WTC11 (cell line): ENCODE data around the gene PRSS27. TPM values are rescaled to one million over a fixed set of nuclear protein-coding genes. Genes with fewer than 3 reads are reported as not detected.

ENCODE experiments used
- ATAC-seq: fragments of 200-7000 bp; cut with Tn5 transposase; 2 replicates; pipeline ENCODE4 v1.10.0; 2021; ENCODE audit warnings: mild to moderate bottlenecking, moderate library complexity
- CTCF ChIA-PET: fragments of 300-600 bp; sonication (Branson Sonifier 250); formaldehyde crosslinking; loops from one replicate; lab custom pipeline; 2021; ENCODE audit warnings: antibody characterized with exemption; lab: Charles Lee
- POLR2A ChIA-PET: fragments of 350-600 bp; sonication (Branson Sonifier 250); formaldehyde crosslinking; loops from one replicate; lab custom pipeline; 2021; ENCODE audit warnings: antibody characterized with exemption; lab: Charles Lee
- DNase-seq: peaks from one replicate; pipeline ENCODE4 v3.0.0; 2021; ENCODE audit warnings: low spot score
- H3K27ac Mint-ChIP-seq: 2 replicates; pipeline ENCODE4 v1.8.0; 2021; ENCODE audit warnings: mixed read lengths
- H3K27me3 Mint-ChIP-seq: 2 replicates; pipeline ENCODE4 v1.8.0; 2021; ENCODE audit warnings: low read depth, mild to moderate bottlenecking, moderate library complexity, mixed read lengths
- H3K36me3 Mint-ChIP-seq: 2 replicates; pipeline ENCODE4 v1.8.0; 2021; ENCODE audit warnings: mixed read lengths
- H3K4me1 Mint-ChIP-seq: 2 replicates; pipeline ENCODE4 v1.8.0; 2022; ENCODE audit warnings: mixed read lengths
- H3K4me3 Mint-ChIP-seq: 2 replicates; pipeline ENCODE4 v1.8.0; 2021; ENCODE audit warnings: mild to moderate bottlenecking, moderate library complexity, mixed read lengths
- H3K9me3 Mint-ChIP-seq: 2 replicates; pipeline ENCODE4 v1.8.0; 2021; ENCODE audit warnings: mixed read lengths
- ATF1 ChIP-seq: sonication (generic); formaldehyde crosslinking; IDR thresholded peaks from 2 replicates; pipeline ENCODE4 v1.8.1; 2023; ENCODE audit warnings: mild to moderate bottlenecking, moderate library complexity, missing genetic modification reagents
- E2F4 ChIP-seq: sonication (generic); formaldehyde crosslinking; IDR thresholded peaks from 2 replicates; pipeline ENCODE4 v1.8.1; 2022; ENCODE audit warnings: low read depth, mild to moderate bottlenecking, moderate library complexity, missing genetic modification reagents, borderline replicate concordance
- FOXJ3 ChIP-seq: sonication (generic); formaldehyde crosslinking; IDR thresholded peaks from 2 replicates; pipeline ENCODE4 v1.9.0; 2021; ENCODE audit warnings: missing genetic modification reagents, mild to moderate bottlenecking, borderline replicate concordance
- FOXP4 ChIP-seq: sonication (generic); formaldehyde crosslinking; IDR thresholded peaks from 2 replicates; pipeline ENCODE4 v1.8.0; 2022; ENCODE audit warnings: mild to moderate bottlenecking, missing genetic modification reagents
- NR3C1 ChIP-seq: sonication (generic); formaldehyde crosslinking; conservative IDR thresholded peaks from 2 replicates; pipeline ENCODE4 v1.8.1; 2023; ENCODE audit warnings: low read depth, mild to moderate bottlenecking, missing genetic modification reagents
- OVOL2 ChIP-seq: fragments of 250-450 bp; sonication (Bioruptor Pico); IDR thresholded peaks from 2 replicates; pipeline ENCODE4 v1.9.0; 2021; ENCODE audit warnings: mild to moderate bottlenecking, borderline replicate concordance
- PREB ChIP-seq: sonication (generic); formaldehyde crosslinking; IDR thresholded peaks from 2 replicates; pipeline ENCODE4 v1.8.1; 2022; ENCODE audit warnings: mild to moderate bottlenecking, missing genetic modification reagents, moderate library complexity, borderline replicate concordance
- SP1 ChIP-seq: sonication (generic); formaldehyde crosslinking; conservative IDR thresholded peaks from 2 replicates; pipeline ENCODE4 v1.8.1; 2022; ENCODE audit warnings: missing genetic modification reagents
- TCF7 ChIP-seq: sonication (generic); formaldehyde crosslinking; IDR thresholded peaks from 2 replicates; pipeline ENCODE4 v1.8.0; 2022; ENCODE audit warnings: mild to moderate bottlenecking, low read depth, missing genetic modification reagents, moderate library complexity
- ZNF423 ChIP-seq: fragments of 250-450 bp; sonication (Bioruptor Pico); IDR thresholded peaks from 2 replicates; pipeline ENCODE4 v2.1.2; 2022; ENCODE audit warnings: mild to moderate bottlenecking, moderate library complexity
- total RNA-seq: library from RNA; stranded (reverse); gene quantifications from 3 replicates; pipeline ENCODE4 v1.2.3, GENCODE V29; 2021
- TF ChIP-seq, protein P1 (sequence below): sonication (generic); formaldehyde crosslinking; IDR thresholded peaks from 2 replicates; pipeline ENCODE4 v1.8.0; 2022; ENCODE audit warnings: missing genetic modification reagents
- TF ChIP-seq, protein P2 (sequence below): sonication (generic); formaldehyde crosslinking; IDR thresholded peaks from 2 replicates; pipeline ENCODE4 v1.8.1; 2022; ENCODE audit warnings: missing genetic modification reagents, borderline replicate concordance
- TF ChIP-seq, protein P3 (sequence below): sonication (generic); formaldehyde crosslinking; conservative IDR thresholded peaks from 2 replicates; pipeline ENCODE4 v1.8.1; 2023; ENCODE audit warnings: mild to moderate bottlenecking, low read depth, missing genetic modification reagents, moderate library complexity
- TF ChIP-seq, protein P4 (sequence below): fragments of 250-450 bp; sonication (Bioruptor Pico); IDR thresholded peaks from 2 replicates; pipeline ENCODE4 v1.9.0; 2021; ENCODE audit warnings: moderate library complexity, mild to moderate bottlenecking, inconsistent platforms, borderline replicate concordance

Gene PRSS27
- total RNA-seq, 1 experiment from 2014 or later = 5.1 TPM

DNA sequence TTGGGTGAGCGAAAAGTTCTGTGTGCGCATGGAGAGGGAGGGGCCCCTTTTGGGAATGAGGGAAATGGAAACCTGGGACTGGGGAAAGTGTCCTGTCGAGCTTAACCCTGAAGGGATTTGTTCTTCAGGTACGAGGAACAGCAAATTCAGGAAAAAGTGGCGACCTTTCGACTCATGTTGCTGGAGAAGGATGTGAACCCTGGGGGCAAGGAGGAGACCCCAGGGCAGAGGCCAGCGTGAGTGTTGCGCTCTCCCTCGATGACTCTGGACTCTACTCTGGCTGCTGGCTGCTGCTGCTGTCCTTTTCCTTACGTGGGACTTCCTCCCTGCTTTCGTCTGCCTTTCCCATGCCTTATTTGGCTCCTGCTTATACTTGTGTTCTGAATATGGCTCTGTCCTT lies 37.3 kb upstream of the PRSS27 start:
- H3K36me3 Mint-ChIP-seq = peaks cover 86% of the 10 kb centered on the region
- H3K4me1 Mint-ChIP-seq = peaks cover 25% of the 10 kb centered on the region
- peaks cover 32% of the 10 kb centered on the region for H3K9me3 Mint-ChIP-seq
- no peak for DNase-seq
- no peak for ATAC-seq
- peak overlapping the region; percentile 18; the same call in 1 of the 2 replicates for H3K27ac Mint-ChIP-seq
- H3K27me3 Mint-ChIP-seq = no peaks in the 10 kb centered on the region
- TF ChIP-seq ZNF423 = no peak
- no peak for TF ChIP-seq E2F4 (CRISPR knock-in tag)
- TF ChIP-seq, protein P1, sequence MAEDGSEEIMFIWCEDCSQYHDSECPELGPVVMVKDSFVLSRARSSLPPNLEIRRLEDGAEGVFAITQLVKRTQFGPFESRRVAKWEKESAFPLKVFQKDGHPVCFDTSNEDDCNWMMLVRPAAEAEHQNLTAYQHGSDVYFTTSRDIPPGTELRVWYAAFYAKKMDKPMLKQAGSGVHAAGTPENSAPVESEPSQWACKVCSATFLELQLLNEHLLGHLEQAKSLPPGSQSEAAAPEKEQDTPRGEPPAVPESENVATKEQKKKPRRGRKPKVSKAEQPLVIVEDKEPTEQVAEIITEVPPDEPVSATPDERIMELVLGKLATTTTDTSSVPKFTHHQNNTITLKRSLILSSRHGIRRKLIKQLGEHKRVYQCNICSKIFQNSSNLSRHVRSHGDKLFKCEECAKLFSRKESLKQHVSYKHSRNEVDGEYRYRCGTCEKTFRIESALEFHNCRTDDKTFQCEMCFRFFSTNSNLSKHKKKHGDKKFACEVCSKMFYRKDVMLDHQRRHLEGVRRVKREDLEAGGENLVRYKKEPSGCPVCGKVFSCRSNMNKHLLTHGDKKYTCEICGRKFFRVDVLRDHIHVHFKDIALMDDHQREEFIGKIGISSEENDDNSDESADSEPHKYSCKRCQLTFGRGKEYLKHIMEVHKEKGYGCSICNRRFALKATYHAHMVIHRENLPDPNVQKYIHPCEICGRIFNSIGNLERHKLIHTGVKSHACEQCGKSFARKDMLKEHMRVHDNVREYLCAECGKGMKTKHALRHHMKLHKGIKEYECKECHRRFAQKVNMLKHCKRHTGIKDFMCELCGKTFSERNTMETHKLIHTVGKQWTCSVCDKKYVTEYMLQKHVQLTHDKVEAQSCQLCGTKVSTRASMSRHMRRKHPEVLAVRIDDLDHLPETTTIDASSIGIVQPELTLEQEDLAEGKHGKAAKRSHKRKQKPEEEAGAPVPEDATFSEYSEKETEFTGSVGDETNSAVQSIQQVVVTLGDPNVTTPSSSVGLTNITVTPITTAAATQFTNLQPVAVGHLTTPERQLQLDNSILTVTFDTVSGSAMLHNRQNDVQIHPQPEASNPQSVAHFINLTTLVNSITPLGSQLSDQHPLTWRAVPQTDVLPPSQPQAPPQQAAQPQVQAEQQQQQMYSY (CRISPR knock-in tag) = no peak
- TF ChIP-seq PREB (CRISPR knock-in tag) = no peak
- TF ChIP-seq, protein P2, sequence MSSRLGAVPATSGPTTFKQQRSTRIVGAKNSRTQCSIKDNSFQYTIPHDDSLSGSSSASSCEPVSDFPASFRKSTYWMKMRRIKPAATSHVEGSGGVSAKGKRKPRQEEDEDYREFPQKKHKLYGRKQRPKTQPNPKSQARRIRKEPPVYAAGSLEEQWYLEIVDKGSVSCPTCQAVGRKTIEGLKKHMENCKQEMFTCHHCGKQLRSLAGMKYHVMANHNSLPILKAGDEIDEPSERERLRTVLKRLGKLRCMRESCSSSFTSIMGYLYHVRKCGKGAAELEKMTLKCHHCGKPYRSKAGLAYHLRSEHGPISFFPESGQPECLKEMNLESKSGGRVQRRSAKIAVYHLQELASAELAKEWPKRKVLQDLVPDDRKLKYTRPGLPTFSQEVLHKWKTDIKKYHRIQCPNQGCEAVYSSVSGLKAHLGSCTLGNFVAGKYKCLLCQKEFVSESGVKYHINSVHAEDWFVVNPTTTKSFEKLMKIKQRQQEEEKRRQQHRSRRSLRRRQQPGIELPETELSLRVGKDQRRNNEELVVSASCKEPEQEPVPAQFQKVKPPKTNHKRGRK (CRISPR knock-in tag) = no peak
- no peak for TF ChIP-seq TCF7 (CRISPR knock-in tag)
- TF ChIP-seq, protein P3, sequence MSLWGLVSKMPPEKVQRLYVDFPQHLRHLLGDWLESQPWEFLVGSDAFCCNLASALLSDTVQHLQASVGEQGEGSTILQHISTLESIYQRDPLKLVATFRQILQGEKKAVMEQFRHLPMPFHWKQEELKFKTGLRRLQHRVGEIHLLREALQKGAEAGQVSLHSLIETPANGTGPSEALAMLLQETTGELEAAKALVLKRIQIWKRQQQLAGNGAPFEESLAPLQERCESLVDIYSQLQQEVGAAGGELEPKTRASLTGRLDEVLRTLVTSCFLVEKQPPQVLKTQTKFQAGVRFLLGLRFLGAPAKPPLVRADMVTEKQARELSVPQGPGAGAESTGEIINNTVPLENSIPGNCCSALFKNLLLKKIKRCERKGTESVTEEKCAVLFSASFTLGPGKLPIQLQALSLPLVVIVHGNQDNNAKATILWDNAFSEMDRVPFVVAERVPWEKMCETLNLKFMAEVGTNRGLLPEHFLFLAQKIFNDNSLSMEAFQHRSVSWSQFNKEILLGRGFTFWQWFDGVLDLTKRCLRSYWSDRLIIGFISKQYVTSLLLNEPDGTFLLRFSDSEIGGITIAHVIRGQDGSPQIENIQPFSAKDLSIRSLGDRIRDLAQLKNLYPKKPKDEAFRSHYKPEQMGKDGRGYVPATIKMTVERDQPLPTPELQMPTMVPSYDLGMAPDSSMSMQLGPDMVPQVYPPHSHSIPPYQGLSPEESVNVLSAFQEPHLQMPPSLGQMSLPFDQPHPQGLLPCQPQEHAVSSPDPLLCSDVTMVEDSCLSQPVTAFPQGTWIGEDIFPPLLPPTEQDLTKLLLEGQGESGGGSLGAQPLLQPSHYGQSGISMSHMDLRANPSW = no peak
- TF ChIP-seq FOXJ3 (CRISPR knock-in tag) = no peak
- TF ChIP-seq OVOL2 (CRISPR knock-in tag) = no peak
- no peak for TF ChIP-seq ATF1 (CRISPR knock-in tag)
- no peak for TF ChIP-seq FOXP4 (CRISPR knock-in tag)
- TF ChIP-seq SP1 (CRISPR knock-in tag) = no peak
- TF ChIP-seq, protein P4, sequence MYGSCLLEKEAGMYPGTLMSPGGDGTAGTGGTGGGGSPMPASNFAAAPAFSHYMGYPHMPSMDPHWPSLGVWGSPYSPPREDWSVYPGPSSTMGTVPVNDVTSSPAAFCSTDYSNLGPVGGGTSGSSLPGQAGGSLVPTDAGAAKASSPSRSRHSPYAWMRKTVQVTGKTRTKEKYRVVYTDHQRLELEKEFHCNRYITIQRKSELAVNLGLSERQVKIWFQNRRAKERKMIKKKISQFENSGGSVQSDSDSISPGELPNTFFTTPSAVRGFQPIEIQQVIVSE = no peak
- TF ChIP-seq NR3C1 = no peak
- ChIA-PET CTCF (no interaction called here), POLR2A (no interaction called here)
- H3K4me3 Mint-ChIP-seq = no peak overlapping the region
